NCI-H2227 treated with DMSO at 0.1 percent for 48 hours (cell line): ENCODE data around the gene ATG5.
"Not testable (repeated sequence)": the region's sequence is repeated elsewhere in the genome, so short reads cannot be mapped to it uniquely, and the experiment has no call there.

Source experiments
- DNase-seq: peaks from one replicate; lab custom pipeline; 2025; lab: John Stamatoyannopoulos, UW

The ATG5 gene

GRCh38 chr6:106152952-106153351 lies 172.6 kb downstream of the ATG5 start:
- no peak for DNase-seq

GRCh38 chr6:106152476-106152875 lies 173.1 kb downstream of the ATG5 start:
- not testable (repeated sequence) for DNase-seq

- DNase-seq = no peak
Observed at GRCh38 chr6:106149472-106150069, 176.0 kb downstream of the ATG5 start.

GRCh38 chr6:106147476-106147875 lies 178.1 kb downstream of the ATG5 start:
- DNase-seq = no peak

GRCh38 chr6:106146852-106147351 lies 178.7 kb downstream of the ATG5 start:
- peak; percentile 67 for DNase-seq

GRCh38 chr6:106145741-106146227 lies 179.8 kb downstream of the ATG5 start:
- DNase-seq = no peak

GRCh38 chr6:106145144-106145543 lies 180.4 kb downstream of the ATG5 start:
- no peak for DNase-seq

GRCh38 chr6:106143665-106144064 lies 181.9 kb downstream of the ATG5 start:
- DNase-seq = no peak

GRCh38 chr6:106142876-106143431 lies 182.6 kb downstream of the ATG5 start:
- DNase-seq = no peak

- no peak for DNase-seq
Observed at GRCh38 chr6:106141441-106142237, 183.9 kb downstream of the ATG5 start.

GRCh38 chr6:106138151-106138550 lies 187.4 kb downstream of the ATG5 start:
- DNase-seq = no peak

- no peak for DNase-seq
Observed at GRCh38 chr6:106136845-106137244, 188.7 kb downstream of the ATG5 start.

GRCh38 chr6:106135911-106136571 lies 189.5 kb downstream of the ATG5 start:
- DNase-seq = no peak

- no peak for DNase-seq
Observed at GRCh38 chr6:106134906-106135634, 190.5 kb downstream of the ATG5 start.
